GM19468 (cell line): ENCODE results near the gene TMEFF1.
A peak's percentile ranks its signal among the peaks of the same experiment; 100 is the strongest.

ENCODE experiments used
- ATAC-seq: cut with Tn5 transposase; IDR thresholded peaks from one replicate; pipeline ENCODE4 v1.9.1; 2021; ENCODE audit warnings: mild to moderate bottlenecking, moderate library complexity, moderate number of reproducible peaks; ENCODE audit not compliant: unreplicated experiment; ENCODE audit errors: extremely low read depth

Gene TMEFF1

DNA sequence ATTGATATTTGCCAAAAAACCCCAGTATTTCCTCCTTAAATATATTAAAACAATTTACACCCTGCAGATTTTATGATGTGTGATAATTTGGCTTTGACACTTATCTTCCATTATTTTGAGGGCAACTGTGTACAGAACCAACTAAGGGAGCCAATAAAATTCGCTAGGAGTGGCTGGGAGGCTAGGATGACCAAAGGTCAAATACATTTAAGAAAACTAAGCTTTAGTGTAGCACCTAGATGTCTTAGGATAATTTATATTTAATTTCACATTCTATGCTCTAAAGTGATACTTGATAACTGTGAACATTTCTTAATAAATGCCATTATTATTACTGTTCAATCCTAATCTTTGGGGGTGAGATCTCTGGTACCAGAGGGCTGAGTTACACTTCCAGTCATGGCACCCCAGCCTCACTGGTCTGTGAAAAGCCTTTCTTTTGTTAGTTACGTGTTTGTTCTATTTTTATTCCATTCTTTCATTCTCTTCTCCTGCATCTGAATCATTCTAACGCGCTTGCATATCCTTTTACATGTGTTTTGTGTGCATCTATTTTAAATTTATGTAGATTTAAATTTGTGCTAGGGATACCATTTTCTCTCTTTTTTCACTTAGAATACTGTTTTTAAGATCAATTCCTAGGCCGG, 26.9 kb upstream of the TMEFF1 start:
- ATAC-seq, result no peak

DNA sequence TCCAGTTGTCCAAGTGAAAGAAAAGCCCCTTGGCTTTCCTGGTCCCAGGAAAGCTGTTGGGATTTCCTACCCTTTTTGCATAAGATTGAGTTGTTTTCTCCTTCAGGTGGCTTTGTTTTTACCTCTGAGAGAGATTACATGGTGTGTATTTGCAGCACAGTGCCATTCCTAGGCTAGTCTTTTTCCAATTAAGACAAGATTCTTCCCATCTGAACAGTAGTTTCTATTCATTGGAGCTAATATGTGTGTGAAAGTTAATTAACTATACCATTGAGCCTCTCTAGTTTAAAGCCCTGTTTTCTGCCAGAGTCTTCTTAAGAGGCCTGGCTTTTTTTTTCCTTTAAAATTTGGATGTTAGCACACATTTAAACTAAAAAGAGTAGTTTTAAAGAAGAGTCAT, 25.9 kb upstream of the TMEFF1 start:
- no peak for ATAC-seq

DNA sequence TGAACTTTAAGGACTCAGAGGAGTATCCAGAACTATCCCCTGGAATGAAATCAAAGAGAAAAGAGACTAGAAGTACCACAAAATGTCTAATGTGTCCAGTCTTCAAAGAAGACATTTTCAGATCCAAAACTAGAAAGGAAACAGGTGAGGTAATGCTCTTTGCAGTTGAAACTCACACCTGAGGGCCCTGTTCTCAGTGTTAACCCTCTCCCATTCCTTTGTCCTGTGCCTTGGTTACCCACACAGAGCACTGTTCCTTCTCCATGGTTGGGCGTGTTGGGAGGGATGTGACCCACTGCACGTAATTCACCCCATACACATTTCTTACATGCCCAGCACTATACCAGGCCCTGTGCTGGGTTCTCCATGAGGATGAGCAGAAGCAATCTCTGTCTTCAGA, 24.7 kb upstream of the TMEFF1 start:
- no peak for ATAC-seq

DNA sequence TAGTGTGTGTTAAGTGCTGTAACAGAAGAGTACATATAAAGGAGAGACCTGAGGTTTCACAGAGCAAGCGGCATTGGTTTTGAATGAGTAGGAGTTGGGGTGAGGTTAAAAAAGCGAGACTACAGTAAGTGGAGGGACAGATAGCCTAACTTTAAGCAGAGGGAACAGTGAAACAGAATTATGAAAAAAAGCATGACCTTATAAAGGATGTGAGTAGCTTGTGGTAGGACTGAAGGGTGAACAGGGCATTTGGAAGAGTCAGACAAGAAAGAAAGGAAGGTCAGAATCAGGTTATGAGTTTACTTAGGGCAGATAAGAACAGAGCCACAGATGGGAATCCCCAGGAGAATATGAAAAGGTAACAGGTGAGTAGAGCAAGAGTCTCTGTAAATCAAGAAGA, 23.5 kb upstream of the TMEFF1 start:
- peak; percentile 54 for ATAC-seq

- no peak for ATAC-seq
Measured at GRCh38 chr9:100452894-100453293, 20.1 kb upstream of the TMEFF1 start.

DNA sequence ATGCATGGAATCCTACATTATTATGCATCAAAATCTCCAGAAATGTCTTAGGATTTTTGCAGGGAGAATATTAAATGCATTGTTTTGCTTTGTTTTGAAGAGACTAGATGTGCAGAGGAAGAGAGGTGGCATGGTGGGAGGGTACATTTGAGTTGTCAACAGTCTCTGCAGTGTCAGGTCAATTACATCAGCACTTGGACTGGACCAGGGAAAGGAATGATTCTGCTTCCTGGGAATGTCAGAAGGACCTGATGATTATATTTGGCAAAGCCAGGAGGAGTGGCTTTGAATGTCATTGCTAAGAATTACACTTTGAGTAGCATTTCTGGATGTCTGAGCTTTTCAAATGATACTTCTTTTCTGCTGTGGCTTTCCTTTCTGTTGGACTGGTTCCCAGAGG, 17.5 kb upstream of the TMEFF1 start:
- no peak for ATAC-seq

GRCh38 chr9:100457517-100457916, 15.4 kb upstream of the TMEFF1 start:
- ATAC-seq, result no peak

DNA sequence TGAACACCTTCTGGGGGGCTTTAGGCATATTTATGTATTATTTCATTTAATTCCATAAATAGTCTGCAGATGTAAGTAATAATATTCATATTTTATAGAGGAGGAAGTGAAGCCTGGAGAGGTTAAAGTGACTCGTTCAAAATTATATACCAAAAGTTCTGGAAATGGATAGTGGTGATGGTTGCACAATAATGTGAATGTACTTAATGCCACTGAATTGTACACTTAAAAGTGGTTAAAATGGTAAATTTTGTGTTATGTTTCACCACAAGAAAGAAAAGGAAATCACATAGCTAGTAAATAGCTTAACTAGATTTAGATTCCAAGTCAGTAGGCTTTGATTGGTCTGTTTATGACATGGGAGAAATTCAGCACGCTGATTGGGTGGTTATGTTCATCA, 13.0 kb upstream of the TMEFF1 start:
- no peak for ATAC-seq

GRCh38 chr9:100465274-100465673, 7.7 kb upstream of the TMEFF1 start:
- ATAC-seq, result no peak

DNA sequence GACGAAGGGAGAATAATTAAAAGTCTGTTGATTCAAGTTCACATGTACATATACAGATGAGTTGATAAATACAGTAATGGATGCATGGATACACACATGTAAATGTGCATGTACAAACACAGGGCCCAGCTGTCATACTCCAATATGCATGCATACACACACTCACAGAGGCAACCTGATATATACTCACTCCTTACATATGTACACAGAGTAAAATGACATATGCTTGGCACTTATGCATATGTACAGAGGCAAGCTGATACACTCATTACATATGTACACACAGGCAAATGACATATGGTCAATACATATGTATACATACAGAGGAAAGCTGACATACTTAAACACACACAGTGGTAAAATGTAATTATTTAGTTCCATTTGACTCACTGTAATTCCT, 7.2 kb upstream of the TMEFF1 start:
- ATAC-seq, result no peak

DNA sequence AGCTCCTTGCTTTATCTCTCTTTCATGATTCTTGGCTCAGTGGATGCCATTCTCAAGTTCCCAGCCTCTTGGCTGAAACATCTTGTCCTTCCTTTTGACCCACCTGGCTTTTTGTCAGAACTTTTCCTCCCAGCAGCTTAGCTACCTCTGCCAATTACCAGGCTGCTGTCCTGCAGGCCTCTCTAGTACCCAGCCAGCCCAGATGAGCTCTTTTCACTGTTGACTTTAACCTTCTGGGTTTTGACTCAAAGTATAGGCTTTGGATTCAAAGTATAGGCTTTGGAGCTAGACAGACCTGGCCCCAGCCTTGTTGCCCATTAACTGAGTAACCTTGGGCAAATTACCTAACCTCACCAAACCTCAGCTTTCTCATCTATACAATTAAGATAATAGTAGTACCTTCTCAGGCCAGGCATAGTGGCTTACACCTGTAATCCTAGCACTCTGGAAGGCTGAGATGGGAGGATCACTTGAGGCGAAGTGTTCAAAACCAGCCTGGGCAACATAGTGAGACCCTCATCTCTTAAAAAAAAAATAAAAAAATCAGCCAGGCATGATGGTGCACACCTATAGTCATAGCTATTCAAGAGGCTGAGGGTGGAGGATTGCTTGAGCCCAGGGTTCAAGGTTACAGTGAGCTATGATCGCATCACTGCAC, 6.6 kb upstream of the TMEFF1 start:
- ATAC-seq, result no peak

- no peak for ATAC-seq
Measured at GRCh38 chr9:100466829-100467221, 6.1 kb upstream of the TMEFF1 start.

GRCh38 chr9:100468041-100468440, 4.9 kb upstream of the TMEFF1 start:
- ATAC-seq, result no peak

DNA sequence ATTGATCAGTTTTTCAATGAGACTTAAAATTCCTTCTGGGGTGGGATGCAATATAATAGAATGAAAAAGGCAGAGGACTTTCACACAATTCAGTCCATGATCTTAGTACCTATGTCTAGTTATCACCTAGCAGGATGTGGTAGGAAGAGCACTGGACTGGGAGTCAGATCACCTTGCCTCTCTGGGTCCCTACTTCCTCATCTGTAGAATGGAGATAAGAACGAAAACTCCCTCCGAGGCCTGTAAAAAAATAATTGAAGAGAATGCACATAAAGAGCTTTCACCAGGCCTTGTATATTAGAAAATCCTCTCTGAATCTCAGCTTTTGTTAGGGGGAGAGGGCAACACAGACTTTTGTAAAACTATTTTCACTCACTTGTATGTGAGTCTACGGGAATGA, 681 bp upstream of the TMEFF1 start:
- no peak for ATAC-seq

- ATAC-seq, result peak; percentile 58
Measured at GRCh38 chr9:100473276-100474081, 530 bp downstream of the TMEFF1 start.

- no peak for ATAC-seq
Measured at GRCh38 chr9:100474082-100474923, 1.4 kb downstream of the TMEFF1 start.

DNA sequence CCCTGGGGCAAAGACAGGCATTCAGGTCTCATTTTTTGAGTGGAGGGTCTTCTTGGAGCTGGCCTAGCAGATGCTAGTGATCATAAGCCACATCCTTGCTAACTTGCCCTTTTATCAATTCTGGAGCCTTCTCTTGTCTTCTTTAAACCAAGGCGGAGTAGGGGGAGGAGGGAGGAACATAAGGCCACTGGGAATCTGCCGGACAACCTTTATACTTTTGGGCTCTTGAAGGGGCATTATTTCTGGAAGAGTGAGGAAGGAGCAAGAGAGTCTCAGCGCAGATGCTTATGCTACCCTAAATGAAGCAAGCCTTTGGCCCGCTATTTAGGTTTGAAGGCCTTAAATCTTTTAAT, 2.0 kb downstream of the TMEFF1 start:
- ATAC-seq, result no peak

GRCh38 chr9:100477241-100477640, 4.3 kb downstream of the TMEFF1 start:
- ATAC-seq, result no peak

DNA sequence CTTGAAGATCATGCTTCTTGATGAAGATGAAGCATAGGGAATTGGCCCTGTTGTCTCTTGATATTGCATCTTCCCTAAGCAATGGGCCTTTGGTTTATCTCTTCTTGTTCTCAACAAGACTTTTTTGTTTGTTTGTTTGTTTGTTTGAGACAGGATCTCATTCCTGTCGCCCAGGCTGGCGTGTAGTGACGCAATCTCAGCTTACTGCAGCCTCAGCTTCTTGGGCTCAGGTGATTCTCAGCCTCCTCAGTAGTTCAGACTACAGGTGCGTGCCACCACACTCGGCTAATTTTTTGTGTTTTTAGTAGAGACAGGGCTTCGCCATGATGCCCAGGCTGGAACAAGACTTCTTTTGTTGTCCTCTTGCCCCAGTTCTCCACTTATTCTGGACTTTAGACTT, 5.2 kb downstream of the TMEFF1 start:
- no peak for ATAC-seq

- no peak for ATAC-seq
Measured at GRCh38 chr9:100479820-100480219, 6.9 kb downstream of the TMEFF1 start.

DNA sequence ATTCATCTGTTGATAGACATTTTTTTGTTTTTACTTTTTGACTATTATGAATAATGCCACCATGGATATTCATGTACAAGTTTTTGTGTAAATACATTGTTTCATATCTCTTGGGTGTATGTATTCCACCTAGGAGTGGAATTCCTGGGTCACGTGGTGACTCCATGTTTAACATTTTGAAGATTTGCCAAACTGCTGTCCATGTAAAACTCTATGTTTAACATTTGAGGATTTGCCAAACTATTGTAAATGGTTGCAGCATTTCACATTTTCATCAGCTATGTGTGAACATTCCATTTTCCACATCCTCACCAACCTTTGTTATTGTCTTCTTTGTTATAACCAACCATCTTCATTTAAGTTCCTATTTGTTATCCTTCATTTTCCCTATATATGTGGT, 12.2 kb downstream of the TMEFF1 start:
- ATAC-seq, result no peak
